CD4-positive, alpha-beta T cell treated with Interleukin-17A for 4 hours (primary cell): ENCODE data around the gene AUTS2.
"Not testable (repeated sequence)": the region's sequence is repeated elsewhere in the genome, so short reads cannot be mapped to it uniquely, and the experiment has no call there.

Experiments
- DNase-seq: peaks from one replicate; pipeline ENCODE4 v3.0.0-alpha.2; 2020; ENCODE audit warnings: mixed read lengths

AUTS2 gene

DNA sequence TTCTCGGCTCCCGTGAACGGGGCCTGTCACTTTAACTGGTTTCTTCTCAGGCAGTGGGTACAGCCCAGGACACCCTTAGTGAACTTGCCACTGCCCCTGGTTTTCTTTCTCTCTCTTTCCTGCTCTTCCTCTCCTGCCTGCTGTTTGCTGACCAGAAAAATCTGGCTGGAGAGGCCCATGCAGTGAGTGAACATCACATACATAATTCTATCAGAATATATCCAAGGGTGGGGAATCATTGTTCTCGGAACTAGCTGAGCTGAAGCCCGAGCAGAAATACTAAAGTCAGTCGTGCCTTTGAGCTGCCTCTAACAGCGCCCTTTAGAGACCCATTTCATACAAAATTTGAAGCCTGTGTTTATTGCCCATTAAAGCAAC lies 1032.2 kb downstream of the AUTS2 start:
- no peak for DNase-seq

DNA sequence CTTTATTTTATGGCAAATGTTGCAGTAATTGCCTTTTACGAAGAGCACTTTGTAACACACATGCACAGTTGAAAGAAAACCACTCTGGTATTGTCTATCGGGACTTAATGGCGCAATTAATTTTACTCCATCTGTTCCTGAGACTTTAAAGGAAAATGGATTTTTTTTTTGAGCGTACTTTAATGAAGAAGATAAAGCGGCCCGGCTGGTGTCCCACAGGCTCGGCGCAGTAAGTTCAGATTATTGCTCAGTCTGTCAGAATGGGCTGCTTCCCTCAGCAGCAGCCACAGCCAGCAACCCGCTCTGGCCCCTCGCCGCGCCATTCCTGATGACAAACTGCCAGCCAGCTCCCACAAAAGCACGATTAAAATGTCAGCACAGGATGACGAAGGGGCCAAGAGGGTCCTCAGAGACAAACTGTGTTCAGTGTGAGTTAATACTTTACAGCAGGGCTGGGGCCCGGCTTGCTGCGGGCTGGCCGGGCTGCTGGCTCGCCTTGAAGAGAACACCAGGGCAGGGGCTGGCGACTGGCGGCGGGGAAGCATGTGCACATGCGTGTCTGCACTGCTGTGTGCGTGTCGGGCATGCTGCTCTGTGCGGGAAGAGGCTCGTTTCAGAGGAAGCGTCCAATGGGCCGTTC lies 1032.7 kb downstream of the AUTS2 start:
- no peak for DNase-seq

DNA sequence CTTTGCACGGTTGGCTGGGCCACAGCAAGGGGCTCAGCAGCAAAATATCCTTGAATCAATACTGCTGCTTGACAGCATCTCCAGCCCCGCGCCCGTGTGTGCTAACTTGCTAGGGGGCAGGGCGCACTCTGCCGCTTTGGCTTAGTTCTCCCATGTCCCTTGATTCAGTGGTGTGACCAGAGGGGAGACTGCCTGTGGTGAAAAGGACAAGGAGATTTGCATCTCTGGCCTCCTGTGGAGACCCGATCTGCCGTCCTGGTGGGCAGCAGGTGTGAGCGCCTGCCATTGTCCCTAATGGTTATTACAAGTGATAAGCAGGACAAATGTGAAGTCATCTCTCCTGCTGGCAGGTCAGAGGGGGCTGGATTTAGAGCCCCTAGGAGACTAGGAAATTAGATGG lies 1033.4 kb downstream of the AUTS2 start:
- no peak for DNase-seq

DNA sequence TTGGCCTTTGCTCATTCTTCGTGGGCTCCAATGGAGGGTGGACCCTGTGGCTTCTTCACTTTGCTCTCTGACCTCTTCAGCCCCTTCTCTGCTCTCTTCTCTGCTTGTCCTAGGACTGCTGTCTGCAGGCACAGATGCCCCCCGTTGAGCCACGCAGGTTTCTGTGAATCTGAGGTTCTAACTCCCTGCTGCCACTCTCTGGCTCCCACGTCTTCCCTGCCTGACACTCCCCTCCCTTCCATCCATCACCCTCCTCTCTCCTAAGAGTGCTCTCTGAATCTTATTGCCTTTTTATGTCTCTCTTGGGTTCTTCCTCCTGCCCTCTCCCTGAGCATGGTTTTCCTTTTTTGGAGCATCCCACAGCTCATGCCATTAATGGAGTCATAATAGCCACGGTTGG lies 1034.1 kb downstream of the AUTS2 start:
- DNase-seq: no peak

DNA sequence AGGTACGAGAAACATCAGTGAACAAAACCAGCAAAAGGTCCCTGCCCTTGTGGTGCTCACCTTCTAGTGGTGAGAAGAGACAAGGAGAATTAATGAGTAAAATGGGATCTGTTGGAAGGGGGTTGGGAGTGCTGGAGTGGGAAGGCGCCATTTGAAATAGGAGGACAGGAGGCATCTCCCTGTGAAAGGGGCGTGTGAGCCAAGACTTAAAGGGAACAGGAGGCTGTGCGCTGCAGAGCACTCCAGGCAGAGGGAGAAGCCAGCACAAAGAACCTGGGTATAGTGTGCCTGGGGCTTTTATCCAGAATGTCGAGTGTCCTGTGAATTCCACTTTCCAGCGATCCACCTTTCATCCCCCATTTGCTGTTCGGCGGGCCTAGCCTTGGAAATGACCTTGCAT lies 1035.8 kb downstream of the AUTS2 start:
- no peak for DNase-seq

DNA sequence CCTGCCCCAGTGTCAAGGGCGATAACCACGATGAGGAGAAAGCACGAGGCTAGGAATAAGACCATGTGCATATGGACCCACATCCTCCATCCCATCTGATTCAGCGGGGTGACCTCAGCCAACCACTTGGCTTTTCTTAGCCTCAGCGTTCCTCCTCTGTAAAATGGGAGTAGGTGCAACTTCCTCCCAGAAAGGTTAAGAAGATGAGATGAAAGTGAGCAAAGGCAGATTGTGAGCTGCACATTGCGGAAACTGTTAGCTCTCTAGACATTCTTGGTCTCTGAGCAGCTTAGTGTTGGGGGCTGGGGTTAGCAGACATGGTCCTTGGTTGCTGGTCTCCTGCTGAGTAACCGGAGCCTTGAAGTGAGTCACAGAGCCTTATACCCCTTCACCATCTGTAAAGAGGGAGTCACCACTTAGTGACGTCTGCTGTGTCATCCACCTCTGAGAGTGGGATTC lies 1036.4 kb downstream of the AUTS2 start:
- no peak for DNase-seq

DNA sequence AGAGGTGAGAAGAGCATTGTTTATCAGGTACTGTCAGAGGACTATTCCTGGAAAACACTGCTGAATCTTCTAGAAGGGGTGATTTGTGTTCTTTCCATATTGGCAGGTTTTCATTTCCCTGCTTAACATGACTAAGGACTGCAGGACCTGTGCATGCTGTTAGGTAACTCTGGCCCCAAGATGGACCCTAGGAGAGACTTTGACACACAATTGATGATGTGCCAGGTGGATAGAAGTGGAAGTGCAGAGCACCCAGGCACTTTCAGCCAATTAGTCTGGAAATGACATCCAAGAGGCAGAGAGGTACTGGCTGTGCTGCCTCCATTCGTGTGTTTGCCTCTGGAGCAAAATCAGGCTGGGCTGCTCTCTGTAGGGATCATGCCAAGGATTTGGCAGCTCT lies 1037.4 kb downstream of the AUTS2 start:
- no peak for DNase-seq

DNA sequence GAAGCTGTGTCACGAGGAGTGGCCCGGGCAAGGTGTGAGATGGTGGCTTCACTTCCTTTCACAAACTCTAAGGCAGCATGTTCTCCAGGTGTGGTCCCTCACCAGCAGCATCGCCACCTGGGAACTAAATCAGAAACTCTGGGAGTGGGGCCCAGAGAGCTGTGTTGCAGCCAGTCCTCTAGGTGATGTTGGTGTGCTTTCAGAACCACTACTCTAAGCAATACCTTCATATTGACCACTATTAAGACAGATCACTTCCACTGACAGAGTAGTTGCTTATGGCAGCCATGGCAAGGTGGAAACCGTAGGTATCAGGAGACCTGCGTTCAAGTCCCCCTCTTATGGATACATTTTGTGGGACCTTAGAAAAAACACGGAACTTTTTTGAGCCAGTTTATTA lies 1037.9 kb downstream of the AUTS2 start:
- no peak for DNase-seq

DNA sequence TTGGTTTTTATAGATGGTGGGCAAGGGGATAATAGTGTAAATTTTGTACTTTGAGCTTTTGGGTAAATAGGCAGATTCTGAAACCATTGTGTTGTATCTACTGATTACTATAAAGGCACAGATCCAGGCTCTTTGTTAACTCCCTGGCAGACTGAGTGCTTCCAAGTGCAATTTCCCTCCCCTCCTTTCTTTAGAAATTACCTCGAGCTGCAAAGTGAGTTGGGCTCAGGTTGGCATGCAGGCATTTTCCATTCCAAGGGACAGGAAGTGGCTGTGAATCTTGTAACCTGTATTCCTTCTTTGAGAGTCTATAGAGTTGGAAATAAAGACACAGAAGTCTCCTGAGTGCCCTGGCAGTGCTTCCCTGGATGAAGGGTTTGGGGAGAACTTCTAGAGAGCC lies 1039.5 kb downstream of the AUTS2 start:
- DNase-seq: no peak

DNA sequence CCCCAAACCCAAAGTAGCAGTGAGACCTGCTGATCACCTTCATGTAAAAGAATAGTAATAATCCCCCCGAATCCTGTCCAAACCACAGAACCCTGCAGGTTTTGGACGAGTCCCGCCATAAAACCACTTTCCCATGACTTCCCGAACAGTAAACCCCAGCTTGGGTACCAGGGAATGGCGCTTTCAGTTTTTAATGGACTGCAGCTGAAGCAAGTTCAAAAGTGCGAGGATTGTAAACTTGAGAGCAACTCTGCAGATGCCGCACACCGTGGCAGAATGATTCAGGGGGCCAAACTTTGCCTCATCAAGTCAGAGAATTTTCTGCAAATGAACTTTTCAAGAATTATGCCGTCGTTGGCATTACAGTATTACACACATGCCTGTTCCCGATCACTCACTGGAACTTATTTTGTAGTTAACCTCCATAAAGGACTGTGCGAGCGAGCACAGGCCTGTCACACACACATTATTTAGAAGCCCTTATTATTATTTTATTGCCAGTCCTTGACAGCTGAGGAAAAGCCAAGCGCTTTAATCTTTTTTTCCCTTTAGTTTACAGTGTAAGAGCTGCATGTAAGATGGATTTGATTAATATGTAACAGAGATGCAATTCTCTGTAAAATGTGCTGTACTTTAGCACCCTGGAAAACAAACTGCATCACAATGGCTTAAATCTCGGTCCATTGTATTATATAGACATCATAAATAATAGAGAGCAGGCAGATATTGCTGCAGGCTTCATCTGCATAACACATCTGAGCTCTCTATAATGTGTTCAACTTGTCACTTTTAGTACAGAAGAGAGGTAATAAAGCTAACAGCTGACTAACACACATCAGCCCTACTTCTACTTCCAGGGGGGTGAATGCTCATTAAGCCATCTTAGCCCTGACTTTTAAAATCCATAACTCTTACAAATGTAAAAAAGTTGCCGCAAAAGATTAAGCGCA lies 1040.2 kb downstream of the AUTS2 start:
- DNase-seq: no peak

DNA sequence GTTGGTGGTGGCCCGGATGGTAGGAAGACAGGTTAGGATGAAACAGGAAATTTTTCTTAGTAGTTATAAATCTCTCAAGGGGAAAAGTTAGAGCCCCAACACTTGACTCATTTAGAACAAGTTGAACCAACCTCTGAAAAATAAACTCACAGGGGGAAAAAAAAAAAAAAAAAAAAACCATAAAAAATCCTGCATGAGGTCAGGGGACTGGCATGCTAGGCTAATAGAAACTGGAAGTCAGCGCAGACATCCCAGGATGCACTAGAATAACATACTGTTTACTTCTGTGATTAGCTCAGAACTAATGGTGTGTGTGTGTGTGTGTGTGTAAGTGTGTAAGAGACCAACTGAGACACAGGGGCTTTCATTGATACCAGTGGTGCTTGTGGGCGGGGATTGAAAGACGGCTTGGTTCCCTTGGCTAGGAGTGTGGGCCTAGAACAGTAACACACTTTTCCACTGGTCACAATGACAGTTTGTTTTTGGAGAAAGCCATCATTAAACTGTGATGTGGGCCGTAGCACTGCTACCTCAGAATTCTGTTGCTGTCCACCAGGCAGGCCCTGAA lies 1042.1 kb downstream of the AUTS2 start:
- DNase-seq: no peak

DNA sequence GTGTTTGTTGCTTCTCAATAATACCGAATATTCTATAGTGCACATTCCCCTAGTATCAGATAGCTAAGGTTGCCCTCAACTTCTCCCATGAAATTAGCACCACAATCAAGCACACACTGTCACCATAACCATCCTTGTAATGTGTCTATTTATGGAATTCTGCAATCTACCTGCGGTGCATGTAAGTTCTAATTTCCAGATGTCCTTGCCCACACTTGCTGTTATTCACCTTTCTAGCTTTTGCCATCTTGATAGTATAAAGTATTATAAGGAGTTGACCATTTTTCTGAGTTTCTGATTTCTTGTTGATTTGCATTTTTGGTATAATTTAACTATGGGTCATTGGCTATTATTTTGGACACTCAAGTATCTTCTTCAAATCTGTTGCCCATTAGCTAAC lies 1043.6 kb downstream of the AUTS2 start:
- no peak for DNase-seq

DNA sequence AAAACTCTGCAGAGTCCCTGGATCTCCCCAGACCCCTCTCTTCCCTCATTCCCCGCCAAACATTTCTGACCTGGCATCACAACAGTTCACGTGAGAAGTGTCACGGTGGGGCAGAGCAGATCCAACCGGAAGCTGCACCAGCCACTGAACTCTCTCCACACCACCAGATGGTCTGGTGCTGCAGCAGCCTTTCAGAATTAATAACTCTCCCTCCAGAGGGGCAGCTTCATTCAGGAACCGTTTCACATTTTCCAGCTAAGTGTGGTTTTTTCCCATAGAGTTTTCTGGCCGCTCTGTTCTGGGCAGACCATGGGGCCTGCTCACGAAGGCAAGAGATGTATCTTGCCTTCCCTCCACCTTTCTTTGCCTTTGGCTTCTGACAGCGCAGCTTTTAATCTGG lies 1047.0 kb downstream of the AUTS2 start:
- no peak for DNase-seq

DNA sequence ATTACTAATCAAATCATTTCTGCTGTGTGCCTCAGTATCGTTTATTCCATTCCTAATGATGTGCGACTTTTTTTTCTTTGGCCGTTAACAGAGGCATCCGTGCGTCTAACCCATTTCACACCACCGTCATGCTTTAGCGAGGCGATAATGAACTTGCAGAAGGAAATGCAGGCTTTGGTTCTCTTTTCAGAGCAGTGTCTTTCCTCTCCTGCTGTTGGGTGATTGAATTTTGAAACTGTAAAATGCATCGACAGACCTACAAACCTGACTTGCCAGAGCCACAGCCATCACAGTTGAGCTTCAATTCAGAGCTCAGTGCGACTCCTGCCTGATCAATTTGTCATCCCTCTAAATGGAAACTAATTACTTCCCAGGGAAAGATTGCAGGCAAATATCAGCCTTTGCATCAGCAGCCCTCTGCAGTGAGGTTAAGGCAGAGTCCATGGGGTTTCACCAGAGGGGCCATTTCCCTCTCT lies 1047.6 kb downstream of the AUTS2 start:
- no peak for DNase-seq

DNA sequence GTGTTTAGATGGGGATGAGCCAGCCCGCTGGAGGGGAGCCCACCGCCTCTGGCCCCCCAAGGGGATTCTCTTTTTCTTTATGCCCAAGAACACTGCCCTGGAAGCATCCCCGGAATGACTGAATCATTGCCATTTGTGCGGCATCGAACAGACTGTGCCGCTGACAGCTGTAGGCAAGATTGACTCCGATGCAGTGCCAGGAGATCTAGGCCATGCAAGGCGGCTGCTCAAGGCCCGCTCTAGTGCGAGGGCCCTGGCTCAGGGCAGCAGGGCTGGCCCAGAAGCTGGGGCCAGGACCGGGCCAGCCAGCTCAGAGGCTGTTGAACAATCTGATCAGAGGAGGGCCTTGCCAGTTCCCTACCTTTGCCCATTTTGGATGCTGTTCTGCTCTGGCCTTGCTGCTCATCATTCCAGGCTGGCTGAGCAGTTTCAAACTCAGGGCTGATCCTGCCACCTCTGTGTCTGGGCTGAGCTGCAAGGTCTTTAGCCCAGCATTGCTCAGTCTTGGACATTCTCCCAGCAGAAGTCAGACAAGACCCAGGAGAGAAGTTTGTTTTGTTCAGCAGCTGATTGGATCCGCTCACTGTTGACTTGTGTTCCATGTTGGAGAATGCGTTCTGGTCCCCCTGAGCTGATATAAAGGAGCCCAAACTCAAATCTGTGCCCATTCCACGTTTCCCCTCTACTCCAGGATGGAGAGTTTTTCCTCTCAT lies 1048.4 kb downstream of the AUTS2 start:
- no peak for DNase-seq

DNA sequence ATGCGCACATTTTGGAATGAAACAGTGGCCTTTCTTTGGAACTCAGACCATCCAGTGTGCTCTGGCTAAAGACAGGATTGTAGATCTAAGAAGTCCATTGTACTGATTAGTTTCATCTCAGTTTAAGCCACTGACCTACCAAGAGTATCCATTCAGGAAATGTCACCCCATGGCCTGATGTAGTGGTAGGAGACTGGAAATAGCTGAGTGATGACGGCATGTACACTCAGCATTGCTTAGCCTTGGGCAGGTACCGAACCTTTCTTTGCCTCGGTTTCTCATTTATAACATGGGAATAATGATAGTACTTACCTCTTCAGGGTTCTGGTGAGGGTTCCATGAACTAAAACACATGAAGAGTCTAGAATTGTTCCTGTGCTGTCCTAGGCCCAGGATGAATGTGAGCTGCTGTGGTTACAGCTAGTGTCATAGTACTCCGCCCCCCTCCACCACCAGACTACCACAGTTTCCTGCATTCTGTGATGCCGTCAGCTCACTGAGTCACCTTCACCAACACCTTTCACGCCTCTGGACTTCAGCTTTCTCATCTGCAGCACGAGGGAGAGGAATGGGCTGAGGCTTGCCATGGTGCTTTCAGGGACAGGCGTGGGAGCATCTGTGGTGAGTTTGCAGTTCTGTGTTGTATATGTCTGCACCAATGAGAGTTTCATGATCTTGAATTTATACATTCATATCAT lies 1049.7 kb downstream of the AUTS2 start:
- DNase-seq: peak; percentile 75

DNA sequence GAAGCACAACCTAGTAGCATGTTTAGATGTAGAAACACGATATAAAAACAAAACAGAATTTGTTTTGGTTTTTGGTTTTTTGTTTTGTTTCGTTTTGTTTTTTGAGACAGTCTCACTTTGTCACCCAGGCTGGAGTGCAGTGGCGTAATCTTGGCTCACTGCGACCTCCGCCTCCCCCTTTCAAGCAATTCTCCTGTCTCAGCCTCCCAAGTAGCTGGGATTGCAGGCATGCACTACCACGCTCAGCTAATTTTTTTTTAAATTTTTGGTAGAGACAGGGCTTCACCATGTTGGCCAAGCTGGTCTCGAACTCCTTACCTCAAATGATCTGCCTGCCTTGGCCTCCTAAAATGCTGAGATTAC lies 1050.2 kb downstream of the AUTS2 start:
- DNase-seq: not testable (repeated sequence)

DNA sequence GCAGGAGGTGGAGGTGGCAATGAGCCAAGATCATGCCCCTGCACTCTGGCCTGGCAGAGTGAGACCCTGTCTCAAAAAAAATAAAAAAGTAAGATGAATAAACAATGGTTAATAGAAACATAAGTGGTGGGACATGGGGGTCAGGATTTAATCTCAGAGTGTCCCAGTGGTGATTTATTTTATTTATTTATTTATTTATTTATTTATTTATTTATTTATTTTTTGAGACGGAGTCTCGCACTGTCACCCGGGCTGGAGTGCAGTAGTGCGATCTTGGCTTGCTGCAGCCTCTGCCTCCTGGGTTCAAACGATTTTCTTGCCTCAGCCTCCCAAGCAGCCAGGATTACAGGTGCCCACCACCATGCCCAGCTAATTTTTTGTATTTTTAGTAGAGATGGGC lies 1051.0 kb downstream of the AUTS2 start:
- DNase-seq: no peak

DNA sequence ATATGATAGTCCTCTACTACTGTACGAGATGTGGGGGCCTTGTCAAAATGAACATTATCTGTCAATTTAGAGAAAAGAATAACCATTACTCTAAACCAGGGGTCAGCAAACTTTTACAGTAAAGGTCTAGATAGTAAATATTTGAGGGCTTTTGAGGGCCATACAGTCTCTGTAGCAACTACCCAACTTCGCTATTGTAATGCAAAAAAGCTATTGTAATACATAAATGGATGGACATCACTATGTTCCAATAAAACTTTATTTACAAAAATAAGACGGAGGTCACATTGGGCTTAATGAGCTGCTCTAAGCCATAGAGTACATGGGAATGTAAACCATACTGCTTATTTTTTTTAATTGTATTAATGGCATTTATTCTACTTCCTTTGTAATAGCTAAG lies 1055.9 kb downstream of the AUTS2 start:
- no peak for DNase-seq

DNA sequence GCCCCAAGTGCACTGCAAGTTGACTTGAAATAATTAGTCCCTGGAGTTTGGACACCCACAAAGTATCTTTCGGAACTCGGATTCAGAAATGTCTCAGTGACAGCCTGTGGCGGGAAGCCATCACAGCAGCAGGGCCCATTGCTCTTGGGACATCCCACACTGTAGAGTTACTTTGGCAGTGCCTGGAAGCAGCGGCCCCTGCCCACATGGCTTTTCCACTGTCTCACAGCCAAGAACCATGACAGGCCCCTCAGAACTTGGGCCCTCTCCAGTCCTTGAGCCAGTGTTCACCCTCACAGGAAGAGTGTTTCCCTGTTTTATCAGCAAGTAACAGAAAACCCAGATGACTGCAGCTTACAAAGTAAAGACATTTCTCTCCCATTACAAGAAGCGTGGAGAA lies 1056.7 kb downstream of the AUTS2 start:
- no peak for DNase-seq

DNA sequence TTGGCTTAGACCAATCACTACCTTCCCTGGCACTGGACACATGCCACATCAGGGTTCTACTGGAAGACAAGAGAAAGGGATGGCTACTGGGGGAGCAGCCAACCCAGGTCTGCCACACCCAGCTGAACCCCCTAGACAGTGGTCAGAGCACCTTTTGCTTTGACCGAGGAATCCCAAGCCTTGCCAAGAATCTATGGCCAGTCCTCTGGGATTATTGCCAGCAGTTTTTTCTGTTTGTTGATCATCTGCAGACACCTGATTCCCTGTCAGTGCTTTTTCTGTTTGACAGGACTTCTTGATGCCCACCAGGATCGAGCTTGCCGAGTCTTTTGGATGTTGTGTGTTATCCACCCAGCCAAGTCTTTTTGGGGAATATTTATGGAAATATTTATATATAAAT lies 1057.4 kb downstream of the AUTS2 start:
- DNase-seq: no peak

DNA sequence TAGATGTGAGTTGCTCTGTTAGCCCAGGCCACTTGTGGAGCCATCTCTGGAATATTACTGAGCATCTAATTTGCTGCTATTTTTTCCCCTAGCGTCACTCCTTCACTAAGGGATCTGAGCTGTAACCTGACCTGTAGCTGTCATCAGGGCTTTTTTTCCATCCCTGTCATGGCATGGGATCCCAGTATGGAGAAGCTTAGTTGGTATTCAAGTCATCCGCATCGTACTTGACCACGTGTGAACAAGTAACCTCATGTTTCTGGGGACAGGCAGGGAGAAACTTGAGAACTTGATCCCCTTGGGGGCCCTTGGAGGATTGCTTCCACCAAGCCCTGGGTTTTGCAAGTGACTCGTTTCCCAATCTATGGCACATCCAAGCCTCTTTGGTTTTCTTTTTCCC lies 1059.3 kb downstream of the AUTS2 start:
- DNase-seq: no peak
